ENCODE measurements around the gene MBTPS2.

Gene MBTPS2

GRCh38 chrX:21926116-21926515 lies 86.7 kb downstream of the MBTPS2 start:
- TF ChIP-seq SIN3A (IDR thresholded peaks at IDR 0.05; ENCODE audit: borderline replicate concordance, insufficient read depth, low read length) = no peak
- no peak for TF ChIP-seq REST (IDR thresholded peaks at IDR 0.05; ENCODE audit: insufficient read depth in 1 of 2, low read depth in 2 of 2, low read length in 2 of 2)
- no peak for TF ChIP-seq TAF1 (IDR thresholded peaks at IDR 0.05; ENCODE audit: borderline replicate concordance, insufficient read depth, low read length)
- no peak for TF ChIP-seq FOXP2 (optimal IDR thresholded peaks at IDR 0.05; ENCODE audit: borderline replicate concordance, extremely low read depth, extremely low read length, insufficient read depth)
- no peak for TF ChIP-seq POLR2AphosphoS5 (IDR thresholded peaks at IDR 0.05; ENCODE audit: low read depth, low read length)

GRCh38 chrX:21926527-21927278 lies 87.3 kb downstream of the MBTPS2 start:
- no peak for TF ChIP-seq TAF1 (IDR thresholded peaks at IDR 0.05; ENCODE audit: borderline replicate concordance, insufficient read depth, low read length)
- no peak for TF ChIP-seq REST (IDR thresholded peaks at IDR 0.05; ENCODE audit: insufficient read depth in 1 of 2, low read depth in 2 of 2, low read length in 2 of 2)
- no peak for TF ChIP-seq FOXP2 (optimal IDR thresholded peaks at IDR 0.05; ENCODE audit: borderline replicate concordance, extremely low read depth, extremely low read length, insufficient read depth)
- TF ChIP-seq POLR2AphosphoS5 (IDR thresholded peaks at IDR 0.05; ENCODE audit: low read depth, low read length) = no peak
- no peak for TF ChIP-seq SIN3A (IDR thresholded peaks at IDR 0.05; ENCODE audit: borderline replicate concordance, insufficient read depth, low read length)

- TF ChIP-seq REST (IDR thresholded peaks at IDR 0.05; ENCODE audit: insufficient read depth in 1 of 2, low read depth in 2 of 2, low read length in 2 of 2) (no peak), FOXP2 (optimal IDR thresholded peaks at IDR 0.05; ENCODE audit: borderline replicate concordance, extremely low read depth, extremely low read length, insufficient read depth) (no peak), SIN3A (IDR thresholded peaks at IDR 0.05; ENCODE audit: borderline replicate concordance, insufficient read depth, low read length) (no peak), TAF1 (IDR thresholded peaks at IDR 0.05; ENCODE audit: borderline replicate concordance, insufficient read depth, low read length) (no peak), POLR2AphosphoS5 (IDR thresholded peaks at IDR 0.05; ENCODE audit: low read depth, low read length) (no peak)
Observed at GRCh38 chrX:21929209-21929608, 89.8 kb downstream of the MBTPS2 start.

DNA sequence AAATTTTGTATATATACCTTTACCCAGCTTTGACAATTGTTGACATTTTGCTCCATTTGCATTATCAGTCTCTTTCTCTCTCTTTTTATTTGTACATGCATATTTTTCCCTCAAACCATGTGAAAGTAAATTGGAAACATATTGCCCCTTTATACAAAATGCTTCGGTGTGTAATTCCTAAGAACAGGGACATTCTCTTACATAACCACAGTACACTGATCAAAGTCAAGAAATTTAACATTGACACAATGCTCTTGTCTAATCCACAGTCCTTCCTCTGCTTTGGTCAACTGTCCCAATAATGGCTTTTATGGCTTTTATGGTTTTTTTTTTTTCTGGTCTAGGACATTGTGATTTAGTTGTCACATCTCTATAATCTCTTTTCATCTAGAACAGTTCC lies 91.6 kb downstream of the MBTPS2 start:
- TF ChIP-seq TAF1 (IDR thresholded peaks at IDR 0.05; ENCODE audit: borderline replicate concordance, insufficient read depth, low read length) = no peak
- TF ChIP-seq SIN3A (IDR thresholded peaks at IDR 0.05; ENCODE audit: borderline replicate concordance, insufficient read depth, low read length) = no peak
- no peak for TF ChIP-seq POLR2AphosphoS5 (IDR thresholded peaks at IDR 0.05; ENCODE audit: low read depth, low read length)
- no peak for TF ChIP-seq REST (IDR thresholded peaks at IDR 0.05; ENCODE audit: insufficient read depth in 1 of 2, low read depth in 2 of 2, low read length in 2 of 2)
- TF ChIP-seq FOXP2 (optimal IDR thresholded peaks at IDR 0.05; ENCODE audit: borderline replicate concordance, extremely low read depth, extremely low read length, insufficient read depth) = no peak
